KMS-11 (cell line): ENCODE results near the gene TNPO2.

ENCODE experiments used
- H2AFZ ChIP-seq: fragments of 200-600 bp; sonication (generic); 2 replicates; pipeline ENCODE4 v1.6.1; 2016; ENCODE audit warnings: antibody characterized with exemption, mixed run types, low read depth
- H3K27ac ChIP-seq: fragments of 200-600 bp; sonication (generic); 2 replicates; pipeline ENCODE4 v1.6.1; 2016; ENCODE audit warnings: mild to moderate bottlenecking, mixed run types
- H3K27me3 ChIP-seq: fragments of 200-600 bp; sonication (generic); 2 replicates; pipeline ENCODE4 v1.6.1; 2017; ENCODE audit warnings: mild to moderate bottlenecking, low read depth, mixed run types, moderate library complexity; ENCODE audit not compliant: insufficient read depth
- H3K36me3 ChIP-seq: fragments of 200-600 bp; sonication (generic); 2 replicates; pipeline ENCODE4 v1.6.1; 2017; ENCODE audit warnings: mild to moderate bottlenecking, mixed run types; ENCODE audit not compliant: insufficient read depth
- H3K4me1 ChIP-seq: fragments of 200-600 bp; sonication (generic); 2 replicates; pipeline ENCODE4 v1.6.1; 2016; ENCODE audit warnings: mild to moderate bottlenecking, low read depth, mixed run types; ENCODE audit not compliant: poor library complexity, severe bottlenecking
- H3K4me2 ChIP-seq: fragments of 200-600 bp; sonication (generic); 2 replicates; pipeline ENCODE4 v1.7.0; 2016; ENCODE audit warnings: mild to moderate bottlenecking, mixed run types
- H3K4me3 ChIP-seq: fragments of 200-600 bp; sonication (generic); IDR thresholded peaks from 2 replicates; pipeline ENCODE4 v1.6.1; 2017; ENCODE audit warnings: low read depth, low read length, mixed read lengths; ENCODE audit not compliant: insufficient read depth
- H3K79me2 ChIP-seq: fragments of 200-600 bp; sonication (generic); 2 replicates; pipeline ENCODE4 v1.6.1; 2016; ENCODE audit warnings: low read depth, mixed run types; ENCODE audit not compliant: insufficient read depth
- H3K9ac ChIP-seq: fragments of 200-600 bp; sonication (generic); 2 replicates; pipeline ENCODE4 v1.6.1; 2016; ENCODE audit warnings: mild to moderate bottlenecking, mixed run types
- H4K20me1 ChIP-seq: fragments of 200-600 bp; sonication (generic); 2 replicates; pipeline ENCODE4 v1.6.1; 2016; ENCODE audit warnings: mild to moderate bottlenecking, mixed run types; ENCODE audit not compliant: insufficient read depth
- TF ChIP-seq, protein P1 (sequence below): fragments of 200-600 bp; sonication (generic); conservative IDR thresholded peaks from 2 replicates; pipeline ENCODE4 v1.6.1; 2017; ENCODE audit warnings: low read depth, mild to moderate bottlenecking, antibody characterized with exemption, low read length, moderate library complexity, mixed read lengths

The TNPO2 gene

DNA sequence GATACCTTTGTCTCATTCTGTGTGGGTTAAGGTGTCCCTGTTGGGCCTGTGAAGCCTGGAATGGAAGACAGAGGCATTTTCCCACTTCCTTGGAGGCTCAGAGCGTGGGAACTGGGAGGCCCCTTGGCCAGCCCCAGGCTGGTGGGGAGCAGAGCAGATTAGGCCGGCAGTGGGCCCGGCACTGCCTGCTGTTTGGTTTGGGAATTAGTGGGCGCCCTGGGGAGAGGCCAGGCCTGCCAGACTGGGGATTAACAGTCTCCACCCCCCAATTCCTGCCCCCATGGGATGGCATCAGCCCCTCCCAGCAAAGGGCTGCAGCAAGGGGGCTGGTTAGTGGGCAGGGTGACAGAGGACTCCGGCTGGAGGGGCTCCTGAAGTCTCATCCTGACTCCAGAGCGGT, 24.8 kb upstream of the TNPO2 start:
- no peaks in the 10 kb centered on the region for H3K79me2 ChIP-seq
- no peak overlapping the region for H3K27ac ChIP-seq
- H3K4me2 ChIP-seq: no peak overlapping the region
- H4K20me1 ChIP-seq: no peaks in the 10 kb centered on the region
- H2AFZ ChIP-seq: no peak overlapping the region
- H3K27me3 ChIP-seq: peaks cover 44% of the 10 kb centered on the region
- H3K4me1 ChIP-seq: no peaks in the 10 kb centered on the region
- no peak overlapping the region for H3K9ac ChIP-seq
- TF ChIP-seq, protein P1, sequence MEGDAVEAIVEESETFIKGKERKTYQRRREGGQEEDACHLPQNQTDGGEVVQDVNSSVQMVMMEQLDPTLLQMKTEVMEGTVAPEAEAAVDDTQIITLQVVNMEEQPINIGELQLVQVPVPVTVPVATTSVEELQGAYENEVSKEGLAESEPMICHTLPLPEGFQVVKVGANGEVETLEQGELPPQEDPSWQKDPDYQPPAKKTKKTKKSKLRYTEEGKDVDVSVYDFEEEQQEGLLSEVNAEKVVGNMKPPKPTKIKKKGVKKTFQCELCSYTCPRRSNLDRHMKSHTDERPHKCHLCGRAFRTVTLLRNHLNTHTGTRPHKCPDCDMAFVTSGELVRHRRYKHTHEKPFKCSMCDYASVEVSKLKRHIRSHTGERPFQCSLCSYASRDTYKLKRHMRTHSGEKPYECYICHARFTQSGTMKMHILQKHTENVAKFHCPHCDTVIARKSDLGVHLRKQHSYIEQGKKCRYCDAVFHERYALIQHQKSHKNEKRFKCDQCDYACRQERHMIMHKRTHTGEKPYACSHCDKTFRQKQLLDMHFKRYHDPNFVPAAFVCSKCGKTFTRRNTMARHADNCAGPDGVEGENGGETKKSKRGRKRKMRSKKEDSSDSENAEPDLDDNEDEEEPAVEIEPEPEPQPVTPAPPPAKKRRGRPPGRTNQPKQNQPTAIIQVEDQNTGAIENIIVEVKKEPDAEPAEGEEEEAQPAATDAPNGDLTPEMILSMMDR: no peak
- no peak overlapping the region for H3K4me3 ChIP-seq
- H3K36me3 ChIP-seq: no peaks in the 10 kb centered on the region

- H3K4me2 ChIP-seq: no peak overlapping the region
- TF ChIP-seq, protein P1: no peak
- no peaks in the 10 kb centered on the region for H4K20me1 ChIP-seq
- H3K4me1 ChIP-seq: no peaks in the 10 kb centered on the region
- H3K27ac ChIP-seq: no peak overlapping the region
- no peaks in the 10 kb centered on the region for H3K36me3 ChIP-seq
- peaks cover 13% of the 10 kb centered on the region for H3K27me3 ChIP-seq
- no peaks in the 10 kb centered on the region for H3K79me2 ChIP-seq
- H2AFZ ChIP-seq: no peak overlapping the region
- H3K9ac ChIP-seq: no peak overlapping the region
- H3K4me3 ChIP-seq: no peak overlapping the region
These were observed 21.6 kb upstream of the TNPO2 start for GRCh38 chr19:12745166-12745897.

- H3K79me2 ChIP-seq: peaks cover 27% of the 10 kb centered on the region
- peak overlapping the region; percentile 83 for H3K4me2 ChIP-seq
- TF ChIP-seq, protein P1: no peak
- H3K9ac ChIP-seq: peak overlapping the region; percentile 81
- peak overlapping the region; percentile 84; the same call in 1 of the 2 replicates for H3K27ac ChIP-seq
- peaks cover 24% of the 10 kb centered on the region for H3K4me1 ChIP-seq
- H2AFZ ChIP-seq: peak overlapping the region; percentile 80; the same call in 1 of the 2 replicates
- H4K20me1 ChIP-seq: no peaks in the 10 kb centered on the region; the same call in 1 of the 2 replicates
- no peaks in the 10 kb centered on the region; the same call in 1 of the 2 replicates for H3K36me3 ChIP-seq
- H3K4me3 ChIP-seq: no peak overlapping the region
- H3K27me3 ChIP-seq: no peaks in the 10 kb centered on the region
These were observed 14.2 kb upstream of the TNPO2 start for GRCh38 chr19:12737835-12738351.

DNA sequence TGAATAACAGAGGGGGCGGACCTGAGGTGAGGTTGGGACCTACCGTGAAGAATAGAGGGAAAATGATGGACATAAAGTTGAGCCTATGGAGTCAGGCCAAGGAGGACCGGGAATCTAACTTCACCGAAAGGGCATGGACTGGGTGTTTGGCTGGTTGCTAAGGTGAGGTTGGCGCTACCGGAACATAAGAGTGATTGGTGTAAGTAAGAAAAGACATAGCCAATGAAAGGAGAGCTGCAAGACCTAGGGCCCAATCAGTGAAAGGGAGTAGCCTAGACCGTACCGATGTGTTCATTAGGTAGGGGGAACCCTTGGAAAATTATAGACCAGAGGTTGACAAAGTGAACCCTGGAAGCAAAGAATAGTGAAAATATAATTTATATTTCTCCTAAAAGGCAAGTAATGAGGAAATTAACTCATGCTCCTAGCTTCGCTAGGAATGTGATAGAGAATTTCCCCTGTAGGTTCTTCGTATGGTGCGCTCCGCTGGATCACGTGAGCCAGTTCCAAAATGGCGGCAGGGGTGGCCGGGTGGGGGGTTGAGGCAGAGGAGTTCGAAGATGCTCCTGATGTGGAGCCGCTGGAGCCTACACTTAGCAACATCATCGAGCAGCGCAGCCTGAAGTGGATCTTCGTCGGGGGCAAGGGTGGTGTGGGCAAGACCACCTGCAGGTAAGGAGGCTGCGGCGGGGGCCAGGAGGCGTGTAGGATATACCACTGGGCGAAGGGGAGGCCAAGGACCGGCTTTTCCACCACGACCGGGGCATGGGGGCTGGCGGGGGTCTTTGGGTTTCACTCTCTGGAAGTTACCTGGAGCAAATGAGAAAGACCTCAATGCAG, 13.5 kb upstream of the TNPO2 start, which contains the start of gene GET3:
Gene GET3 (plus strand): TSS at position 503 of the 840 bp plus-strand sequence. CDS start 9 bp downstream, at position 512.
- no peaks in the 10 kb centered on the region; the same call in 1 of the 2 replicates for H4K20me1 ChIP-seq
- H3K79me2 ChIP-seq: peaks cover 34% of the 10 kb centered on the region
- no peaks in the 10 kb centered on the region for H3K27me3 ChIP-seq
- H3K9ac ChIP-seq: peak within 1 kb of the TSS; percentile 81
- peak within 1 kb of the TSS; percentile 83 for H3K4me2 ChIP-seq
- TF ChIP-seq, protein P1: no peak
- H3K4me1 ChIP-seq: peaks cover 31% of the 10 kb centered on the region
- H3K4me3 ChIP-seq: no peak within 1 kb of the TSS
- H3K36me3 ChIP-seq: no peaks in the 10 kb centered on the region; the same call in 1 of the 2 replicates
- H2AFZ ChIP-seq: peak within 1 kb of the TSS; percentile 80
- H3K27ac ChIP-seq: peak within 1 kb of the TSS; percentile 84
